Skeletal muscle satellite cell (primary cell): ENCODE results near the gene VWCE.
"Not testable (repeated sequence)": the region's sequence is repeated elsewhere in the genome, so short reads cannot be mapped to it uniquely, and the experiment has no call there.

Experiments
- H3K27me3 ChIP-seq: 2 replicates; pipeline ENCODE4 v1.7.0; 2013; ENCODE audit warnings: low read length; ENCODE audit not compliant: control insufficient read depth, insufficient read depth
- H3K36me3 ChIP-seq: 2 replicates; pipeline ENCODE4 v1.7.0; 2013; ENCODE audit warnings: mild to moderate bottlenecking, control low read depth, low read length; ENCODE audit not compliant: insufficient read depth
- H3K4me1 ChIP-seq: 2 replicates; pipeline ENCODE4 v1.7.0; 2013; ENCODE audit warnings: low read length; ENCODE audit not compliant: control insufficient read depth, insufficient read depth
- H3K4me2 ChIP-seq: 2 replicates; pipeline ENCODE4 v1.7.0; 2013; ENCODE audit warnings: mild to moderate bottlenecking, low read length
- H3K4me3 ChIP-seq: 2 replicates; pipeline ENCODE4 v1.7.0; 2013; ENCODE audit warnings: low read length
- H3K9ac ChIP-seq: 2 replicates; pipeline ENCODE4 v1.7.0; 2013; ENCODE audit warnings: mild to moderate bottlenecking, low read depth, low read length, moderate library complexity
- H3K9me3 ChIP-seq: replicated peaks from 2 replicates; pipeline ENCODE4 v1.7.0; 2013; ENCODE audit warnings: mild to moderate bottlenecking, control low read depth, low read length

The VWCE gene

GRCh38 chr11:61213711-61214324 is 81.3 kb downstream of the VWCE start:
- not testable (repeated sequence) for H3K27me3 ChIP-seq, H3K9ac ChIP-seq, H3K4me2 ChIP-seq, H3K9me3 ChIP-seq, H3K4me3 ChIP-seq, H3K36me3 ChIP-seq, H3K4me1 ChIP-seq

GRCh38 chr11:61212202-61212601 is 82.9 kb downstream of the VWCE start:
- H3K4me3 ChIP-seq, H3K27me3 ChIP-seq, H3K4me2 ChIP-seq, H3K9me3 ChIP-seq, H3K36me3 ChIP-seq, H3K9ac ChIP-seq, H3K4me1 ChIP-seq: not testable (repeated sequence)

- H3K9me3 ChIP-seq, H3K9ac ChIP-seq, H3K36me3 ChIP-seq, H3K27me3 ChIP-seq, H3K4me2 ChIP-seq, H3K4me3 ChIP-seq, H3K4me1 ChIP-seq: not testable (repeated sequence)
Observed at GRCh38 chr11:61211327-61211952, 83.7 kb downstream of the VWCE start.

- H3K36me3 ChIP-seq, H3K27me3 ChIP-seq, H3K4me3 ChIP-seq, H3K9ac ChIP-seq, H3K9me3 ChIP-seq, H3K4me2 ChIP-seq, H3K4me1 ChIP-seq: not testable (repeated sequence)
Observed at GRCh38 chr11:61210629-61211028, 84.5 kb downstream of the VWCE start.
